Osteocyte (in vitro differentiated cells): ENCODE measurements around the gene GOLM1. TPM values are rescaled to one million over a fixed set of nuclear protein-coding genes. Genes with fewer than 3 reads are reported as not detected.

ENCODE experiments used
- DNase-seq: peaks from one replicate; pipeline ENCODE4 v3.0.0; 2021; ENCODE audit warnings: mixed read lengths; ENCODE audit not compliant: unreplicated experiment; ENCODE audit errors: extremely low spot score
- H3K27ac Mint-ChIP-seq: one replicate; pipeline ENCODE4 v1.8.0; 2021; ENCODE audit warnings: mild to moderate bottlenecking, mixed read lengths; ENCODE audit not compliant: unreplicated experiment
- H3K27me3 Mint-ChIP-seq: one replicate; pipeline ENCODE4 v1.8.0; 2021; ENCODE audit warnings: mixed read lengths; ENCODE audit not compliant: unreplicated experiment
- H3K36me3 Mint-ChIP-seq: one replicate; pipeline ENCODE4 v1.8.0; 2021; ENCODE audit warnings: mixed read lengths; ENCODE audit not compliant: unreplicated experiment
- H3K4me1 Mint-ChIP-seq: one replicate; pipeline ENCODE4 v1.8.0; 2021; ENCODE audit warnings: mixed read lengths; ENCODE audit not compliant: unreplicated experiment
- H3K4me3 Mint-ChIP-seq: one replicate; pipeline ENCODE4 v1.8.0; 2021; ENCODE audit warnings: mild to moderate bottlenecking, moderate library complexity, mixed read lengths; ENCODE audit not compliant: unreplicated experiment
- H3K9me3 Mint-ChIP-seq: one replicate; pipeline ENCODE4 v1.8.0; 2021; ENCODE audit warnings: mixed read lengths; ENCODE audit not compliant: unreplicated experiment
- total RNA-seq: library from RNA; stranded (reverse); gene quantifications from 2 replicates; pipeline ENCODE4 v1.2.1, GENCODE V29; 2021
- TF ChIP-seq, protein P1 (sequence below): fragments of 200-600 bp; sonication (generic); IDR thresholded peaks from 2 replicates; pipeline ENCODE4 v1.5.0; 2021; ENCODE audit warnings: antibody characterized with exemption, mild to moderate bottlenecking, moderate library complexity

Gene GOLM1
- total RNA-seq, 1 donor from 2014 or later, result 91.9 TPM

DNA sequence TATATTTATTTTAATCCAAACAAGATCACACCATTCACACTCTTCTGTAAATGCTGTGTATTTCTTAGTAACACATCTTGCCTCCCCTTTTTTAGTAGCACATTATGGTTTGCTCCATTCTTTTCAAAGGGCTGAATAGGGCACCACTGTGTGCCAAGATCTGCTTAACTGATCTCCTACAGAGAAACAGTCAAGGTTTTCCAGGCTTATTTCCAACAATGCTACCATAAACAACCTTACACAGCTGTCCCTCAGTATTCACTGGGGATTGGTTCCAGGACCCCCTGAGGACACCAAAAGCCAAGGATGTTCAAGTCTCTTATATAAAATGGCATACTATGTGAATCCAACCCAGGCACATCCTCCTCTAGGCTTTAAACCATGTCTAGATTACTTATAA, 16.5 kb downstream of the GOLM1 start:
- DNase-seq, result no peak
- no peak overlapping the region for H3K4me3 Mint-ChIP-seq
- peaks cover 23% of the 10 kb centered on the region for H3K4me1 Mint-ChIP-seq
- H3K9me3 Mint-ChIP-seq, result peaks cover 6% of the 10 kb centered on the region
- TF ChIP-seq, protein P1, sequence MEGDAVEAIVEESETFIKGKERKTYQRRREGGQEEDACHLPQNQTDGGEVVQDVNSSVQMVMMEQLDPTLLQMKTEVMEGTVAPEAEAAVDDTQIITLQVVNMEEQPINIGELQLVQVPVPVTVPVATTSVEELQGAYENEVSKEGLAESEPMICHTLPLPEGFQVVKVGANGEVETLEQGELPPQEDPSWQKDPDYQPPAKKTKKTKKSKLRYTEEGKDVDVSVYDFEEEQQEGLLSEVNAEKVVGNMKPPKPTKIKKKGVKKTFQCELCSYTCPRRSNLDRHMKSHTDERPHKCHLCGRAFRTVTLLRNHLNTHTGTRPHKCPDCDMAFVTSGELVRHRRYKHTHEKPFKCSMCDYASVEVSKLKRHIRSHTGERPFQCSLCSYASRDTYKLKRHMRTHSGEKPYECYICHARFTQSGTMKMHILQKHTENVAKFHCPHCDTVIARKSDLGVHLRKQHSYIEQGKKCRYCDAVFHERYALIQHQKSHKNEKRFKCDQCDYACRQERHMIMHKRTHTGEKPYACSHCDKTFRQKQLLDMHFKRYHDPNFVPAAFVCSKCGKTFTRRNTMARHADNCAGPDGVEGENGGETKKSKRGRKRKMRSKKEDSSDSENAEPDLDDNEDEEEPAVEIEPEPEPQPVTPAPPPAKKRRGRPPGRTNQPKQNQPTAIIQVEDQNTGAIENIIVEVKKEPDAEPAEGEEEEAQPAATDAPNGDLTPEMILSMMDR, result no peak
- peaks cover 11% of the 10 kb centered on the region for H3K36me3 Mint-ChIP-seq
- H3K27ac Mint-ChIP-seq, result peak overlapping the region; percentile 33
- H3K27me3 Mint-ChIP-seq, result no peaks in the 10 kb centered on the region

DNA sequence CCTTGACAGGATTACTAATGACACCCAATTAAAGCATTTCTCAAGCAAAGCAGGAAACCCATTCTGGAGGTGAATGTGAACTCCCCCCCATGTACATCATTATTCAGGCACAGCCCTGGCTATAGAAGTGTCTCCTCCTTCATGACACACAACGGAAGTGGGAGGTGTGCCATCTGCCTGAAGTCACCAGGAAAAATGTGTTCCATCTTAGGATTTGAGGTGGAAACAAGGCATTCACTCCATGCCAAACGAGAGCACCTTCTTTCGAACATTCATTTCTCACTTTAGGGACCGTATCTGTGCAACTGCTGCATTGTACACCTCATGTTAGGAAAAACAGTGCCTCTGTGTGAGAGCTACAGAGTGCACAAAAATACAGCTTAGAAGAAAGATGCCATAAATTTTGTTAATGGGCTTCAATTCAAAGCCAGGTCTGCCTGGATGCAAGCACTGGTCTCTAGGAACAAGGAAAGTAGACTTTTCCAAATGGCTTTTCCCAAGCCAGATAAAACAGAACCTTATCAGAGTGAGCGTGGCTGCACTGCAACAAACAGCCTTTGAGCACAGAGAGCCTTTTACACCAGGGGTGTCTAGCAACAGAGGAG, 19.4 kb downstream of the GOLM1 start:
- no peak overlapping the region for H3K27ac Mint-ChIP-seq
- TF ChIP-seq, protein P1, result no peak
- peaks cover 33% of the 10 kb centered on the region for H3K4me1 Mint-ChIP-seq
- DNase-seq, result no peak
- no peaks in the 10 kb centered on the region for H3K27me3 Mint-ChIP-seq
- H3K9me3 Mint-ChIP-seq, result no peaks in the 10 kb centered on the region
- peaks cover 24% of the 10 kb centered on the region for H3K36me3 Mint-ChIP-seq
- no peak overlapping the region for H3K4me3 Mint-ChIP-seq

- TF ChIP-seq, protein P1, result no peak
- no peak overlapping the region for H3K4me3 Mint-ChIP-seq
- no peak for DNase-seq
- no peak overlapping the region for H3K27ac Mint-ChIP-seq
- peaks cover 25% of the 10 kb centered on the region for H3K36me3 Mint-ChIP-seq
- H3K4me1 Mint-ChIP-seq, result peaks cover 38% of the 10 kb centered on the region
- no peaks in the 10 kb centered on the region for H3K9me3 Mint-ChIP-seq
- no peaks in the 10 kb centered on the region for H3K27me3 Mint-ChIP-seq
Measured at GRCh38 chr9:86079421-86079831, 19.9 kb downstream of the GOLM1 start.

DNA sequence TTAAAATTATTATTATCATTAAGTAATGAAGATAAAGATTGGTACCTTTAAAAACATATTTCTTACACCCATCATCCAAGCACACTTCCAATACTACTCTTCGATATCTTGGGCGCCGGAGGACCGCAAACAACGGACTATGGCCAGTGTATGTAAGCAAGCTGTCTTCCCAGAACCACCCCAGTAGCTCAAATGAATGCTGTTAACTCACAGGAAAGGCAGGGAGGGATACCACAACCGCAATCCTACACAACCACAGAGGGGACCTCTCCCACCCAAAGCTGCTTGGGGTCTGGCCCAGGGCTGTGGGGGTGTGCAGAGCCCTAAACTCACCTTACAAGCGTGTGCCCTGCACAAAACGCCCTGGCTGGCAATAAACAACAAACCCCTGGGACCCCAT, 20.6 kb downstream of the GOLM1 start:
- DNase-seq, result no peak
- TF ChIP-seq, protein P1, result no peak
- Mint-ChIP-seq H3K9me3 (no peaks in the 10 kb centered on the region), H3K36me3 (peaks cover 27% of the 10 kb centered on the region), H3K27ac (no peak overlapping the region), H3K4me3 (no peak overlapping the region), H3K4me1 (peaks cover 35% of the 10 kb centered on the region), H3K27me3 (no peaks in the 10 kb centered on the region)

DNA sequence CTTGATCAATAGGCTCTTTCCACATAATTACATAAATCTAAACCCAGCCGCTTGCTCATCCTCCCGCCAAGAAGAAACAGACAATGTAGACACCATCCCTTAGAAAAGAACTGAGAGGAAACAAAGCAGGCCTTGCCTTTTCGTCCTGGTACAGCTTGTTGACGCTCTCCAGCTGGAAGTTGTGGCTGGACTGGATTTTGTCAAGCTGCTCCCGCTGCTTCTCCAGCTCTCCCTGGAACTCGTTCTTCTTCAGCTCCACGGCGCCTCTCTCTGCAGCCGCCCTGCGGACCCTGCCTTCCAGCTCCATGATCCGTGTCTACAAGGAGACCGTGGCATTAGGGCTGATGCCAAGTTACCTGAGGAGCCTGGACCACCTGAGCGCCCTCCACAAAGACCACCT, 22.1 kb downstream of the GOLM1 start:
- Mint-ChIP-seq H3K27me3 (no peaks in the 10 kb centered on the region), H3K36me3 (peaks cover 31% of the 10 kb centered on the region), H3K9me3 (no peaks in the 10 kb centered on the region), H3K27ac (no peak overlapping the region), H3K4me1 (peaks cover 25% of the 10 kb centered on the region), H3K4me3 (no peak overlapping the region)
- DNase-seq, result no peak
- TF ChIP-seq, protein P1, result no peak
